Measurements from ENCODE around the gene SP6.

SP6 gene

DNA sequence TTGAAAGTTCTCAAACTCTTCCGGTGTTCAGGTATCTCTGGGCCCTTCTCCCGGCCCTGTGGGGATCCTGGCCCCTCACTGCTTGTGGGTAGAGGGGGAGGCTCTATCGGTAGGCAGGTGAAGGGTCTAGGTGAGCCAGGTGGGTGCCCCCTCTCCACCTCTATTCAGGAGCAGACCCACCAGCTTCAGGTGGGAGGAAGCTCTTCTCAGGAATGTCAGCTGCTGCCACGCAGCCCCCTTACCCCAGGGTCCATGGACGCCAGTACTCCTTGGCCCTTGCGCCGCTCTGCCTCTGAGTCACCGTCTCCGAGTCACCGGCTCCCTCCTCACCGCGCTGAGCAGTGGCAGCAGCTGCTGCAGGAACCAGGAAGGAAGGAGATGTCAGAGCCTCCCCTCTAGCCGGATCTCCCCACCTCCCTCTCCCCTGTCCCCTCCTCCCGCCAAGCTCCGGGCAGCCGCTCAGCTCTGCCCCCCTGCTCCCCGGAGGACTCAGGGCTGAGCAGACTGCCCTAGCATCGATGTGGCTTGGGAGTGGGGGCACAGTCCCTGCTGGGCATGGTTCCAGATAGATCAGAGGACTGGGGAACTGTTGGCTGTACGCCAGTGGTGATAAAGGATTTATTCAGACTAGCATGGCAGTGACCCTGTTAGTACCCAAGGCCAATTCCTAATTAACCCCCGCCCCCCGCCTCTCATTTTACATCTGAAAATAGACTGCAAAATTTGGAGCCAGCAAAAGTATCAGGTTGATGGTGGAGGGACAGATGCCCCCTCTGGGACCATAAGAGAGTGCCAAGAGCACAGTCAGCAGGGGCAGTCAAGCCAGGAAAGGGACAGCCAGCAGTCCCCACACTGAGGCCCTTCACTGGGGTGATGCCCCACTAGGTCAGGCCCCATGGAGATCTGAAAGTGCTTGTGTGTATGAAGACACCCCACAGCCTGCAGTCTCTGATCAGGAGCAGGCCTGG is 29.3 kb downstream of the SP6 start, which contains the start of gene OSBPL7:
Gene OSBPL7 (minus strand): TSS at position 371 of the 968 bp plus-strand sequence. CDS start 1,516 bp downstream, outside the sequence.
- DNase-seq (ENCODE audit: low read depth) = peak; percentile 41
- TF ChIP-seq, protein P1, sequence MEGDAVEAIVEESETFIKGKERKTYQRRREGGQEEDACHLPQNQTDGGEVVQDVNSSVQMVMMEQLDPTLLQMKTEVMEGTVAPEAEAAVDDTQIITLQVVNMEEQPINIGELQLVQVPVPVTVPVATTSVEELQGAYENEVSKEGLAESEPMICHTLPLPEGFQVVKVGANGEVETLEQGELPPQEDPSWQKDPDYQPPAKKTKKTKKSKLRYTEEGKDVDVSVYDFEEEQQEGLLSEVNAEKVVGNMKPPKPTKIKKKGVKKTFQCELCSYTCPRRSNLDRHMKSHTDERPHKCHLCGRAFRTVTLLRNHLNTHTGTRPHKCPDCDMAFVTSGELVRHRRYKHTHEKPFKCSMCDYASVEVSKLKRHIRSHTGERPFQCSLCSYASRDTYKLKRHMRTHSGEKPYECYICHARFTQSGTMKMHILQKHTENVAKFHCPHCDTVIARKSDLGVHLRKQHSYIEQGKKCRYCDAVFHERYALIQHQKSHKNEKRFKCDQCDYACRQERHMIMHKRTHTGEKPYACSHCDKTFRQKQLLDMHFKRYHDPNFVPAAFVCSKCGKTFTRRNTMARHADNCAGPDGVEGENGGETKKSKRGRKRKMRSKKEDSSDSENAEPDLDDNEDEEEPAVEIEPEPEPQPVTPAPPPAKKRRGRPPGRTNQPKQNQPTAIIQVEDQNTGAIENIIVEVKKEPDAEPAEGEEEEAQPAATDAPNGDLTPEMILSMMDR (IDR thresholded peaks at IDR 0.05; ENCODE audit: low read depth, low read length, missing control alignments) = peak; percentile 32
- peak within 1 kb of the TSS; percentile 74 for H3K4me3 ChIP-seq (ENCODE audit: low read depth, low read length)

DNA sequence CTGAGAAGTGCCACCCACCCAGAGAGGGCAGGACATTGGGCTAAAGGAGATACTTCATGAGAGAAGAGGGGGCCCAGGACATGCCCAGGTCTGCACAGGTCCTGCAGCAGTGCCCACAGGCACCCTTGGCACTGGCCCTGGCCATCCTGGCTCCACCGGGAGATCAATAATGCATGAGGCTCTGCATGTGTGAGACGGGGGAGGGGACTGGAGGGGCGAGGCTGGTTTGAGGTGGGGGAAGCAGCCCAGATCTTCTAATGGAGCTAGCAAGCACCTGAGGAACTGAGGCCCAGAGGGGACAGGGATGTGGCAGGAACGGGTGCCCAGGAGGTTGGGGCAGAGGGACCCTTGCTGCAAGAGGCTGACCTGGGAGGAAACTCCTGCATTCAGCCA is 29.9 kb downstream of the SP6 start:
- peak overlapping the region; percentile 74 for H3K4me3 ChIP-seq (ENCODE audit: low read depth, low read length)
- TF ChIP-seq, protein P1 (IDR thresholded peaks at IDR 0.05; ENCODE audit: low read depth, low read length, missing control alignments) = no peak
- no peak for DNase-seq (ENCODE audit: low read depth)

DNA sequence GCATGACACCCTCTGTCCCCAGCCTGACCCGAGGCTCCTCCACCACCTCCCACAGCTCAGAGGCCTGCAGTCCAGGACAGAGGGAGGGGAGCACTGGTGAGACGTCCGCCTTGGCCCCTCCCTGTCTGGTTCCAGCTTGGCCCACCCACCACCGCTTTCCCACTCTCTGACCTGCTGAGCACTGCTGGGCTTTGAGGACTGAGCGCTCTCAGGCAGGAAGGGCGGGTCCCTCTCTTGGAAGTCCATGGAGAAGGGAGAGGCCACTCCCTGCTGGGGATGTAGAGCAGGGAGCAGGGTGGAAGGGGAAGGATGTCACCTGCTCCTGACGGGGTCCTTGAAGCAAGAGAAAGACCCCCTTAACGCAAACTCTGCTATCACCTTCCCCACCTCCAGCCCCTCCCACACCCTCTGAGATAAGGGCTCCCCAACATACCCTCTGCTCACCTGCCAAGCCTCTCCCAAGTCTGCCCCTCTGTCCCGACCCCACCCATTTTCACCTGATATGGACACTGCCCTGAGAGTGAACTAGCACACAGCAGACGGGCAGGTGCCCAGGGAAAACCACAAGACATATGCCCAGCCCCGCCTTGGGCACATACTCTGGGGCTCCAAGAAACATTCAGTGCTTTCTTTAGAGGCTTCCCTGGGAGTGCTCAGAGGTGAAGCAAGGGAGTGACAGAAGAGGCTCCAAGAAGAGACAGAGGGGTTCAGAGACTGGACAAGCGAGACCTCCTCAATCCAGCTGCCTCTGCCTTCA is 30.8 kb downstream of the SP6 start:
- TF ChIP-seq, protein P1 (IDR thresholded peaks at IDR 0.05; ENCODE audit: low read depth, low read length, missing control alignments) = no peak
- no peak for DNase-seq (ENCODE audit: low read depth)
- no peak overlapping the region for H3K4me3 ChIP-seq (ENCODE audit: low read depth, low read length)

DNA sequence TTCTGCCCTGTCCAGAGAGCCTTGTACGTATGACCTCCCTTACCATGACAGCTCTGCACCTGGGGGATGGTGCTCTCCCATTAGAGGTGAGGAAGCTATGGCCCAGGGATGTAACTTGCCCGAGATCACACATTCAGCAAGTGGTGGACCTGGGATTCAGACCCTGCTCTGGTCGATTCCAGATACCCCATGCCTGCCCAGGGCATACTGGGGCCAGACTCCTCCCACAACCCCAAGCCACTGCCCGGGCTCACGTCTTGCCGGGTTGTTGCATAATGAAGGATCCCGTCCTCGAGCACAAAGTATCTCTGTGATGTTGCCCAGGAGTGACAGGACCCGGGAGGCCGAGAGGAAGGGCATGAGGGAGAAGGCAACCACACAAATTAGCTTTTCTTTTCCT is 31.5 kb downstream of the SP6 start:
- no peak for DNase-seq (ENCODE audit: low read depth)
- no peak overlapping the region for H3K4me3 ChIP-seq (ENCODE audit: low read depth, low read length)
- TF ChIP-seq, protein P1 (IDR thresholded peaks at IDR 0.05; ENCODE audit: low read depth, low read length, missing control alignments) = no peak

DNA sequence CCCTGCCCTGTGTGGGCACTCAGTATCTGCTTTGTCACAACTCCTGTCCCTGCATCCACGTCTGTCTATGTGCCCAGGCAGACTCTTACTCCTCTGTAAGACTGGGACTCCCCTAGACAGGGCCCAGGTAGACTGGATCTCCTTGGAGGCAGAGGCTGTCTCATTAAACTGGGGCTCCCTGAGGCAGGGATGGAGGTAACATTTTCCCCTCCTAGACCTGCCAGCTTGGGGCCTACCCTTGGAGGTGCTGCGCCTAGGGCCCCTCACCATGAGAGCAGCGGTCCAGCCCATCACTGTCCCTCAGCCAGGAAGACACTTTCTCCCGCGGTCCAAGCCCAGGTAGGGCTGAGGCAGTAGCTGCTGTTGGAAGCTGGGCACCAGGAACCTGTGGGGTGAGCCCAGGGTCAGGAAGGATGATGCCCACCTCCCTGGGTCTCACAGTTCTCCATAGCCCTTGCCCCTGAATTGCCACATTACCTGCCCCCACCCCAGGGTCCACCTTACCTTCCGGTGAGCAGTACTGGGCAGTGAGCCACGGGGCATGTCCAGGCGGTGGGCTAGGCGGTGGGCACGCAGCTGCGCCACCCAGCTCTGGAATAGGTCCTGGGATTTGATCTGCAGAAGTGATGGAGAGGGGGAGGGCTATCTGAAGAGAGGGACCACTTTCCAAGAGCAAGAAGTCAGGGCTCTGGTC is 32.8 kb downstream of the SP6 start:
- TF ChIP-seq, protein P1 (IDR thresholded peaks at IDR 0.05; ENCODE audit: low read depth, low read length, missing control alignments) = no peak
- H3K4me3 ChIP-seq (ENCODE audit: low read depth, low read length) = no peak overlapping the region

DNA sequence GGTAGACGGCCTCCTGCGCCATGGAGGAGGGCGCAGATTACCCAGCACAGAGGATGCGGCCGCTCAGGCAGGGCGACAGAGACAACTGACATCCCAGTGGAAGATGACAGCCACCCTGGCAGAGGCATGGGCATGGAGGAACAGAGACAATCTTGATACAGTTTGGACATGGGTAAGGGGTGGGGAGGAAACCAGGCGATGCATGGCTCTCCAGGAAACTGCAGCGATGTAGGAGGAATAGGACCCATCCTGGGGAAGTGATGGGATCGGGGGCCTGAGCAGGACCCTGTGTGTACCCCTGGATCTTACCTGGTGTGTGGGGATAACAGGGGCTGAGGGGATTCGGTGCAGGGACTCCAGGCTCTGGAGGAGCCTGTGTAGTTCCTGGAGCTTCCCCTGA is 34.0 kb downstream of the SP6 start:
- DNase-seq (ENCODE audit: low read depth) = no peak
- TF ChIP-seq, protein P1 (IDR thresholded peaks at IDR 0.05; ENCODE audit: low read depth, low read length, missing control alignments) = no peak
- no peak overlapping the region for H3K4me3 ChIP-seq (ENCODE audit: low read depth, low read length)

More for the DNA sequence above, 32.8 kb downstream of the SP6 start:
- DNase-seq (ENCODE audit: low read depth) = no peak
